Measurements from ENCODE around the gene TCFL5.

Gene TCFL5

DNA sequence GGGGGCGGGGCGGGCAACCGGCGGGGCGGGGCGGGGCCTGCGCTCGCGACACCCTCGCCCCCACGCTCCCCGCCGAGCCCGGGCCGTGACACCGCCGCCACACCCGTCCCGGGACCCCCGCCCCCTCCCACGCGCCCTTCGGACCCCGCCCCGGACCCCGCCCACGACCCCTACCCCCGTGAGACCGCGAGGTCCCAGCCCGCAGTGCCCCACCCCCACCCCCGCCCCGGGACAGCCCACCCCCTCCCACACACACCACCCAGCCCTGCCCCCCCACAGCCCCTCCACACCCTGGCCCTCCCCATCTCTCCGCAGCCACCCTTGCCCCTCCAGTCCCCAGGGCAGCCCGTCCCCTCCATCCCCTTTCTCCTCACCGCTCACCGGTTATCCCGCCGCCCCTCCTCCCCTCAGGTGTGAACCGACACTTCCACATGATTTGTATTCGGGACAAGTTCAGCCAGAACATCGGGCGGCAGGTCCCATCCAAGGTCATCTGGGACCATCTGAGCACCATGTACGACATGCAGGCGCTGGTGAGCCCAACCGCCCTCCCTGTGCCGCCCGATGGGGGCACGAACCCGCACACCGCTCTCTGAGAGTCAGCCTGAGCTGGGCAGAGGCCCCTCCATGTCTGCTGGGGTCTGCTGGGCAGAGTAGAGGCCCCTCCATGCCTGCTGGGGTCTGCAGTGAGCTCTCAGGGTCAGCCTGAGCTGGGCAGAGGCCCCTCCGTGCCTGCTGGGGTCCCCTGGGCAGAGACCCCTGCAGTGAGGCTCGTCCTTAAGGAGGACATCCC lies 64.7 kb downstream of the TCFL5 start:
- DNase-seq (ENCODE audit: low spot score) = no peak

DNA sequence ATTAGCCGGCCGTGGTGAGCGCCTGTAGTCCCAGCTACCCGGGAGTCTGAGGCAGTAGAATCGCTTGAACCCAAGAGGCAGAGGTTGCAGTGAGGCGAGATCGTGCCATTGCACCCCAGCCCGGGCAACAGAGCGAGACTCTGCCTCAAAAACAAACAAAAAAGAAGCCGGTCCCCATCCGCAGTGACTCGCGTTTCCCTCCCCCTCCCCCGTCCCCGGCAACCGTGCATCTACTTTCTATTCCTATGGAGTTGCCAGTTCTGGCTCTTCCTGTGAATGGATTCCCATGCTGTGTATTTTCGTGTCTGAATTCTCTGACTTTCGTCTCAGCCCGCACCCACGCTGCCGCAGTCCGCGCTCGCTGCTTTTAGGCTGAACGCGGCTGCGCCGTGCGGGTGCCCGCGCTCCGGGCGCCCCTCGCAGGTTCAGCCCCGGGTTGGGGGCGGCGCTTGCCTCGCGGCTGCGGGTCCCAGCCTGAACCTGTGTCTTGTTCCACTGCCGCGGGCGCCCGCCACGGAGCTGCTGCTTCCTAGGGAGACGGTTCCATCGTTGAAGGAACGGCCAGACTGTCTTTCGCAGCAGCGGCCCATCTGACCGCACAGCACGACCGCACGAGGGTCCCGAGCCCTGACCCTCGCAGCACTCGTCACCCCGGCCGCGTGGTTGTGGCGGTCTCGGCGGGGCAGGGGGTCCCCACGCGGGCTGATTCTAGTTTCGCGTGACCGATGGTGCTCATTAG lies 66.4 kb downstream of the TCFL5 start:
- no peak for DNase-seq (ENCODE audit: low spot score)

GRCh38 chr20:62794007-62794724 lies 67.5 kb downstream of the TCFL5 start:
- peak; percentile 98 for DNase-seq (ENCODE audit: low spot score)

- no peak for DNase-seq (ENCODE audit: low spot score)
Measured at GRCh38 chr20:62793757-62794006, 67.9 kb downstream of the TCFL5 start.

DNA sequence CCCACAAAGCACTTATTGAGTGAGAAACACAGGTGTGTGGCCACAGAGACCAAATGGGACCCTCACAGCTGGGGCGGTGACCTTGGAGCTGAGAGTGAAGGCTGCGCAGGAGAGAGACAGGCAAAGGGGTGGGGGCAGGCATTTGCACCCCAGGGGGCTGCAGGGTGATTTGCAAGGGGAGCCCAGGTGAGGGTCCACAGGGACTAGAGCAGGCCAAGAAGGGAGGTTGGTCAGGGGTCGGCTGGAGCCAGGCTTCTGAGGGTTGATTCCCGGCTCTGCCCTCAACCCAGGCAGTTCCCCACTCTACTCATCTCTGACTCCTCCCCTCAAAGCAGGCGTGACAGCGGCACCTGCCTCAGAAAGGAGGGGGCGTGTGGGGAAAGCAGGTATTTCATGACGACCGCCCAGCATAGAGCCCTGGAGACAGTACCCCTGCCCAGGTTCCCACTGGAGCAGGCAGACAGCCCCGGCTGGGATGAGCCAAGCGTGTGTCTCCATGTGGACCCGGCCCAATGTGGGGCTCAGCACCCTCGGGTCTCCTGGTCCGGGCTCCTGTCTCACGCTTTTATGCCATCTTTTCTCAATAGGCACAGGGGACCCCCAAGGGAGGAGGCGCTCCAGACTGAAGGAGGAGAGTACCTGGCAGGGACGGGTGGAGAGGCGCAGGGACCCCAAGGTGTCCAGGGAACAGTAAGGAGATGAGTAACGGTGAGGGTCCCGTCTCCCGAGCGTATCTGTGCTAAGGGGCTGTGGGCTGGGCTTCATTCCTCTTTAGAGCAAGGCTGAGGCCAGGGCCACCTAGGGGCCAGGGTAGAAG lies 68.5 kb downstream of the TCFL5 start:
- no peak for DNase-seq (ENCODE audit: low spot score)

GRCh38 chr20:62792182-62792939 lies 69.3 kb downstream of the TCFL5 start:
- no peak for DNase-seq (ENCODE audit: low spot score)

- peak; percentile 97 for DNase-seq (ENCODE audit: low spot score)
Measured at GRCh38 chr20:62791301-62792181, 70.1 kb downstream of the TCFL5 start.

Measured in COLO829 (cell line).